ENCODE measurements around the gene PHB1.
"Not testable (repeated sequence)": the region's sequence is repeated elsewhere in the genome, so short reads cannot be mapped to it uniquely, and the experiment has no call there.

Gene PHB1

DNA sequence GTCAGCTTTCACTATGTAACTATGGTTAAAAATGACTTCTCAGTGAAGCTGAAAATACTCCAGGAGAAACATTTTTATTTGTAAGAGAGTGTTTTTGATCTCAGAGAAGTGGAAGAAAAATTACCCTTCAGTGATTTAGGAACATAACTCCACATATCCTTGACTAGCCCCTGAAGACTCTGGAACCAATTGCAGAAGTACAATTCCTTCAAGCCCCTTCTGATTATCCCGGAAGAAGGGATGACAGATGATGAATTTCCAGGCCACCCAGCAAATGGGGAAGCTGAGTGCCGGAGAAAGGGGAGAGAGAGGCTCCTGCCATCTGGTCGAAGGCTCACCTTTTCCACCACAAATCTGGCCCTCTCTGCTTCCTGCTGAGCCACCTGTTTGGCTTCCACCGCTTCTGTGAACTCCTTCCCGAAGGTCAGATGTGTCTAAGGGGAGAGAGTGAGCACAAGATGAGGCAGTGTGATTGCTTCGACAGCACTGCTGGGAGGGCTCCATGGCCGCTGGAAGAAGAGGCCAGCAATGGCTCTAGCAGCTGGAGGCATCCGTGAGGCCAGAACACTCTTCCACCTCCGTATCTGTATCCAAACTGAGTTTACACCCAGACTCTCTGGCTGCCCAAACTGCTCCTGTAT is 8.1 kb downstream of the PHB1 start:
- no peak for DNase-seq (ENCODE audit: low read depth)

DNA sequence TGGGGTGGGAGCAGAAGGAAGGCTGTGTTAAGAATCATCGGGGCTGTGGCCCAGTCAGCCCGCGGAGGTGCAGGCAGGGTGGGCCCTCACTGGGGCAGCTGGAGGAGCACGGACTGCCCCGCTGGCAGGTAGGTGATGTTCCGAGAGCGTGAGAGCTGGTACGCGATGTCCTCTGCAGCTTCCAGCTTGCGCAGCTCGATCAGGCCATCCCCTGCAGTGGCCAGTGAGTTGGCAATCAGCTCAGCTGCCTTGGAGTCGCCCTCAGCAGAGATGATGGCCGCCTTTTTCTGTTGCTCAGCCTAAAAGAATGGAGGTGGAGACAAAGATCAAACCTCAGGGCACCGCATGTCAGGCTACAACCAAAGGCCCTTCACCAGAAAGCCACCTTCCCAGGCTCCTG is 9.8 kb downstream of the PHB1 start:
- DNase-seq (ENCODE audit: low read depth) = no peak

DNA sequence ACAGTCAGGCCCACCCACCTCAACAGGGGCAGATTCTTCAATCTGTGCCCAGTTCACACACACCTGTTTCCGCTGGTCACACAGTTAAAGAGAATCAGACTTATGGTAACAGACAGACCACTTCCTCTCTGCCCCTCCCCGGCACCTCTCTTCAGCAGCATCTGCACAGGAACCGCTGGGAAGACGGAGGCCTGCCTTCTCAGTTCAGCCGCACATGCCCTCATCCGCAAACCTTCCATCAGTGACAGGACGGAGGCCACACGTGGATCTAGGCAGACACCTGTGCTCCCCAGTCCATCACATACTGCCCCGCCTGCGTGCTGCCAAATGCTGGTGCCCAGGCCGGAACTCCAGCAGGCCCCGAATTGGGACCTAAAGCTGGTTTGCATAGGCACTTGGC is 10.3 kb downstream of the PHB1 start:
- no peak for DNase-seq (ENCODE audit: low read depth)

- no peak for DNase-seq (ENCODE audit: low read depth)
These were observed 11.0 kb downstream of the PHB1 start for GRCh38 chr17:49403514-49404289.

DNA sequence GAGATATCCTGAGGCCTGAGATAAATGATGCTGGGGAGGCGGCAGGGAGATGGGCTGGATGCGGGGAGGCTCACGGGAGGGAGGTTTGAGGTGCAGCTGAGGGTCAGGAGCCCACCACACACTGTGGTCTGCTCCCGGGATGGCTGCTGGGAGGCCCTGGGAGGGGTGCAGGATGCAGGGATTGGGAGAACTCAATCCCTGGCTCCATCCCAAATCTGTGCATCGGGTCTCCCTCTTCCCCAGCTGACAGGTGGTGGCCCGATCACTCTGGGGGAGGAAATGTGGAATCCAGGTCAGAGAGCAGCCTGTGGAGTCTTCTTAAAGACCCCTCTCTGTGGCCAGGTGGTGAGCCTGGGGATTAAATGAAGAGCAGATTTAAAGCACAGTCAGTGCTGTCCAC is 12.0 kb downstream of the PHB1 start:
- no peak for DNase-seq (ENCODE audit: low read depth)

GRCh38 chr17:49401971-49402611 is 12.6 kb downstream of the PHB1 start:
- no peak for DNase-seq (ENCODE audit: low read depth)

DNA sequence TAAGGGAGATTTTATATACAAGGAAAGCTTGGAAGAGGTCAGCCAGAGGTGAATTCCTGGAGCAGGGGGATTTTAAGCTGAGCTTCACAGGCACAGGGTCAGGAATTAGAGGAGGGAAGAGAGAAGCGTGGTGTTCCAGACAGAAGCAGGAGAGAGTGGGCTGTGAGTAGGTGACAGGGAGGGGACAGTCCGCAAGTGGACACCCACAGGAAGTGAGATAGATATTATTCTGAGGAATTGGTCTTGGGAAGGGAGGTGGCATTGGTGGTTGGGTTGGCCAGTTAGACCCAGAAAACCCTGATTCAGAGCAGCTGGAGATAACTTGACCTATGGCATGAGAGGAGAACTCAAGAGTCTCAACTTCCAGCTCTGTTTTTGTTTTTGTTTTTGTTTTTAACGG is 14.7 kb downstream of the PHB1 start:
- DNase-seq (ENCODE audit: low read depth) = no peak

GRCh38 chr17:49397586-49397985 is 17.1 kb downstream of the PHB1 start:
- no peak for DNase-seq (ENCODE audit: low read depth)

GRCh38 chr17:49393491-49394255 is 21.0 kb downstream of the PHB1 start:
- no peak for DNase-seq (ENCODE audit: low read depth)

GRCh38 chr17:49390548-49391324 is 23.9 kb downstream of the PHB1 start:
- no peak for DNase-seq (ENCODE audit: low read depth)

GRCh38 chr17:49389514-49390347 is 25.0 kb downstream of the PHB1 start:
- not testable (repeated sequence) for DNase-seq (ENCODE audit: low read depth)

DNA sequence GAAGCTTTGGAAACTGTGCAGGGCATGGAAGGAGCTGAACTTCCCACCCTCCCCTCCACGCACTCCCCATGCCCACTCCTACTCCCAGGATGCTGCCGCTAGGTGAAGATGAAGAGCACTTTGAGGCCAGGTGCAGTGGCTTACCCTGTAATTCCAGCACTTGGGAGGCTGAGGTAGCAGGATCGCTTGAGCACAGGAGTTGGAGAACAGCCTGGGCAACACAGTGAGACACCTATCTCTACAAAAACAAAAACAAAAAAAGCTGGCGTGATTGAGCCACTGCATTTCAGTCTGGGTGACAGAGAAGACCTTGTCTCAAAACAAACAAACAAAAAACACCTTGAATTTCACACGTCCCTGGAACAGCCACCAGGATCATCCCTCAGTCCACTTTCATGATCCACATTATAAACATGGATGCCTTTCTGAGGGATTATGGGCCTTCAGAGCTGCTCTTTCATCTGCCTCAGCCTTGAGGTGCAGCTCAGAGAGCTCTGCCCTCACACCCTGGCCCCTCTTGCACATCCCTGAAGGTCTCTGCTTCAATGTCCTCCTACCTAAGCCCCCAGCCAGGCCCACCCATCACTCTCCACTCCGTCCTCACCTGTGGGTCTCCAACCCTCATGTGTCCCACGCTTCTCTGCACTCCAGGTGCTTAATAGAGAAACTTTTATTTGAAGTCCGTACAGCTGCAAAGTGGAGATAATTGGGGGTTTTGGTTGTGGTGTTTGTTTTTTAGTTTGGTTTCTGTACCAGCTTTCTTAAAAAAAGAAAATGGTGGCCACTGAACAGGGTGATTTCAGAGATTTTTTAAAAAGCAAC is 25.8 kb downstream of the PHB1 start:
- DNase-seq (ENCODE audit: low read depth) = no peak

- no peak for DNase-seq (ENCODE audit: low read depth)
These were observed 26.4 kb downstream of the PHB1 start for GRCh38 chr17:49388290-49388640.

- DNase-seq (ENCODE audit: low read depth) = no peak
These were observed 27.0 kb downstream of the PHB1 start for GRCh38 chr17:49387498-49388289.

DNA sequence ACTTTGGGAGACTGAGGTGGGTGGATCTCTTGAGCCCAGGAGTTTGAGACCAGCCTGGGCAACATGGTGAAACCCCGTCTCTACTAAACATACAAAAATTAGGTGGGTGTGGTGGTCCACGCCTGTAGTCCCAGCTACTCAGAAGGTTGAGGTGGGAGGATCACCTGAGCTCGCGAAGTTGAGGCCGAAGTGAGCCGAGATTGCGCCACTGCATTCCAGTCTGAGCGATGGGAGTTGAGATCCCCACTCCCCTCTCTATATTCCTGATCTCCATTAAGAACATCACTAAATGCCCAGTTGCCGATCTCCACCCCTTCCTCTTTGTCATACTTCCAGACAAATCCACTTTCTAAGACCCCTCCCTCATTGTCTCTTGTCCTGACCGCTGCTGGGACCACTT is 28.3 kb downstream of the PHB1 start:
- DNase-seq (ENCODE audit: low read depth) = no peak

DNA sequence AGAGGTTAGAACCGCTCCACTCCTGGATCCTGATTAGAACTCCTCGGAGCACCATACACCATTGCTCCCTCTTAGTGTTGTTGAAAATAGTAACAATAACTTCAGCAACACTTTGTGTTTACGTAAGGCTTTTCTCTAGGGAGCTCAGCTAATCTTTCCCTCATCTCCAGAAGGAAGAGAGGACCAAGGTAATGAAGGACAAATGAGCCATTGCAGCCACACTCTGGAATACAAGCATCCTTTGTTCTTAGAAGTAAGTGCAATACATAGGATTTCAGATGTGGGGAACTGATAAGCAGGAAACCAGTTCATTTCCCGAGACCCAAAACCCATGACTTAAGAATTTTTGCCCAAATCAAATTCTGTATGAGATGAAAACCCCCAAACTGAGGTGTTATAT is 29.7 kb downstream of the PHB1 start:
- no peak for DNase-seq (ENCODE audit: low read depth)

GRCh38 chr17:49383060-49383459 is 31.6 kb downstream of the PHB1 start:
- no peak for DNase-seq (ENCODE audit: low read depth)

- no peak for DNase-seq (ENCODE audit: low read depth)
These were observed 32.1 kb downstream of the PHB1 start for GRCh38 chr17:49382556-49382955.

DNA sequence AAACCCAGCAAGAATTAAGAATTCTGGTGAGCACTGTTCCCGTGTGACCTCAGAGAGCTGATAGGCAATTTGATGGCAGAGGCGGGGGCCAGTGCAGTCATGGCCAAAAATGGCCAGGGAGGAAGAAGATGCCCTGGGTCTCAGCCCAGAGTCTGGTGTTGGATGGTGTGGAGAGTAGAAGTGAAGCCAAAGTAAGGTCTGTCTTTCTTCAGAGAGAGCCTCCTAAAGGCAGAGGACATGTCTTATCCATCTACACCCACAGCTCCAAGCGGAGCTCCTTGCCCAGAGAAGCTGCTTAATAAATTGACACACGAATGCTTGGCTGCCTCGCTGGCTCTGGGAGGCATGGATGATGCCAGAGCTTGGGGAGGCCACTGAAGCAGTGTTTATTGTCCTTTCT is 32.9 kb downstream of the PHB1 start:
- no peak for DNase-seq (ENCODE audit: low read depth)

Measured in activated T-helper 1 cell treated with Interleukin-2 at 50 U/mL for 16 hours (primary cell).